ENCODE data around the gene EFNA1. TPM values are rescaled to one million over a fixed set of nuclear protein-coding genes. Genes with fewer than 3 reads are reported as not detected.
A peak's percentile ranks its signal among the peaks of the same experiment; 100 is the strongest.

Gene EFNA1
- total and polyA plus RNA-seq, 2 of the 13 experiments (the other 11 are each of a cell fraction or from before 2014, with no cell fraction given): 81.8 to 874 TPM

DNA sequence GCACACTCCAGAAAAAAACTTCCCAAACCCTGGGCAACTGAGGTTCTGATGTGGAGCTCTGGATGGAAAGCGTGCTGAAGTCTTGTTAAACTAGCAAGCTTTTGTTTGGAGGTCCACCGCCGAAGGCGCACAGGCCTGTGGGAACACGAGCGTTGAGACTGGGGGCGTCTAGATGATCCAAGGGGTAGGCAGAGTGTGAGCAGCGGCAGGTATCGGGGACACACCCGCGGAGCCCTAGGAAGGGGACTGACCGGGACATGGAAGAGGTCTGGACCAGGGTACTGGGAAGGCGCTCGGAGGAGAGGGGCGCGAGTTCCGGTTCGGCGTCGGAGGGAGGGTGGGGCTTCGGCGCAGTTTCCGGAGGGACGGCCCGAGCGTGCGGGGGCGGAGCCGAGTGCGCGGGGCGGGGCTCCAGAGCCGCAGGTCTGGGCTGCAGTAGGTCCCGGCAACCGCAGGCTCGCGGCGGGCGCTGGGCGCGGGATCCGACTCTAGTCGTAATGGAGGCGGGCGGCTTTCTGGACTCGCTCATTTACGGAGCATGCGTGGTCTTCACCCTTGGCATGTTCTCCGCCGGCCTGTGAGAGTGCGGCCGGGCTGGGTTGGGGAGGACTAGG, 7.8 kb downstream of the EFNA1 start, which contains the start of gene SLC50A1 (continued):
- TF ChIP-seq, protein P1, sequence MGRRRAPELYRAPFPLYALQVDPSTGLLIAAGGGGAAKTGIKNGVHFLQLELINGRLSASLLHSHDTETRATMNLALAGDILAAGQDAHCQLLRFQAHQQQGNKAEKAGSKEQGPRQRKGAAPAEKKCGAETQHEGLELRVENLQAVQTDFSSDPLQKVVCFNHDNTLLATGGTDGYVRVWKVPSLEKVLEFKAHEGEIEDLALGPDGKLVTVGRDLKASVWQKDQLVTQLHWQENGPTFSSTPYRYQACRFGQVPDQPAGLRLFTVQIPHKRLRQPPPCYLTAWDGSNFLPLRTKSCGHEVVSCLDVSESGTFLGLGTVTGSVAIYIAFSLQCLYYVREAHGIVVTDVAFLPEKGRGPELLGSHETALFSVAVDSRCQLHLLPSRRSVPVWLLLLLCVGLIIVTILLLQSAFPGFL (CRISPR knock-in tag; IDR thresholded peaks at IDR 0.05): no peak
- TF ChIP-seq ZNF83 (CRISPR knock-in tag; IDR thresholded peaks at IDR 0.05; ENCODE audit: borderline replicate concordance) (no peak), ZSCAN29 (CRISPR knock-in tag; conservative IDR thresholded peaks at IDR 0.05) (peak; percentile 89), ARNT2 (CRISPR knock-in tag; IDR thresholded peaks at IDR 0.05; ENCODE audit: low read depth) (no peak; the same call in none of the 2 replicates), TAF1 (CRISPR knock-in tag; IDR thresholded peaks at IDR 0.05) (peak; percentile 69), ZNF253 (CRISPR knock-in tag; IDR thresholded peaks at IDR 0.05; ENCODE audit: borderline replicate concordance) (no peak), ZNF878 (CRISPR knock-in tag; IDR thresholded peaks at IDR 0.05) (peak; percentile 65), ZNF737 (CRISPR knock-in tag; IDR thresholded peaks at IDR 0.05; ENCODE audit: borderline replicate concordance) (no peak), ETV6 (CRISPR knock-in tag; conservative IDR thresholded peaks at IDR 0.05) (no peak), ZZZ3 (CRISPR knock-in tag; IDR thresholded peaks at IDR 0.05; ENCODE audit: borderline replicate concordance) (no peak), NKX3-1 (CRISPR knock-in tag; IDR thresholded peaks at IDR 0.05) (peak; percentile 58; the same call in 1 of the 2 replicates), CCAR2 (optimal IDR thresholded peaks at IDR 0.05; ENCODE audit: low read depth, low read length) (no peak), ZNF790 (CRISPR knock-in tag; IDR thresholded peaks at IDR 0.05; ENCODE audit: borderline replicate concordance) (no peak)
- TF ChIP-seq, protein P2, sequence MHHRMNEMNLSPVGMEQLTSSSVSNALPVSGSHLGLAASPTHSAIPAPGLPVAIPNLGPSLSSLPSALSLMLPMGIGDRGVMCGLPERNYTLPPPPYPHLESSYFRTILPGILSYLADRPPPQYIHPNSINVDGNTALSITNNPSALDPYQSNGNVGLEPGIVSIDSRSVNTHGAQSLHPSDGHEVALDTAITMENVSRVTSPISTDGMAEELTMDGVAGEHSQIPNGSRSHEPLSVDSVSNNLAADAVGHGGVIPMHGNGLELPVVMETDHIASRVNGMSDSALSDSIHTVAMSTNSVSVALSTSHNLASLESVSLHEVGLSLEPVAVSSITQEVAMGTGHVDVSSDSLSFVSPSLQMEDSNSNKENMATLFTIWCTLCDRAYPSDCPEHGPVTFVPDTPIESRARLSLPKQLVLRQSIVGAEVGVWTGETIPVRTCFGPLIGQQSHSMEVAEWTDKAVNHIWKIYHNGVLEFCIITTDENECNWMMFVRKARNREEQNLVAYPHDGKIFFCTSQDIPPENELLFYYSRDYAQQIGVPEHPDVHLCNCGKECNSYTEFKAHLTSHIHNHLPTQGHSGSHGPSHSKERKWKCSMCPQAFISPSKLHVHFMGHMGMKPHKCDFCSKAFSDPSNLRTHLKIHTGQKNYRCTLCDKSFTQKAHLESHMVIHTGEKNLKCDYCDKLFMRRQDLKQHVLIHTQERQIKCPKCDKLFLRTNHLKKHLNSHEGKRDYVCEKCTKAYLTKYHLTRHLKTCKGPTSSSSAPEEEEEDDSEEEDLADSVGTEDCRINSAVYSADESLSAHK (CRISPR knock-in tag; IDR thresholded peaks at IDR 0.05; ENCODE audit: borderline replicate concordance): no peak
- TF ChIP-seq, protein P3, sequence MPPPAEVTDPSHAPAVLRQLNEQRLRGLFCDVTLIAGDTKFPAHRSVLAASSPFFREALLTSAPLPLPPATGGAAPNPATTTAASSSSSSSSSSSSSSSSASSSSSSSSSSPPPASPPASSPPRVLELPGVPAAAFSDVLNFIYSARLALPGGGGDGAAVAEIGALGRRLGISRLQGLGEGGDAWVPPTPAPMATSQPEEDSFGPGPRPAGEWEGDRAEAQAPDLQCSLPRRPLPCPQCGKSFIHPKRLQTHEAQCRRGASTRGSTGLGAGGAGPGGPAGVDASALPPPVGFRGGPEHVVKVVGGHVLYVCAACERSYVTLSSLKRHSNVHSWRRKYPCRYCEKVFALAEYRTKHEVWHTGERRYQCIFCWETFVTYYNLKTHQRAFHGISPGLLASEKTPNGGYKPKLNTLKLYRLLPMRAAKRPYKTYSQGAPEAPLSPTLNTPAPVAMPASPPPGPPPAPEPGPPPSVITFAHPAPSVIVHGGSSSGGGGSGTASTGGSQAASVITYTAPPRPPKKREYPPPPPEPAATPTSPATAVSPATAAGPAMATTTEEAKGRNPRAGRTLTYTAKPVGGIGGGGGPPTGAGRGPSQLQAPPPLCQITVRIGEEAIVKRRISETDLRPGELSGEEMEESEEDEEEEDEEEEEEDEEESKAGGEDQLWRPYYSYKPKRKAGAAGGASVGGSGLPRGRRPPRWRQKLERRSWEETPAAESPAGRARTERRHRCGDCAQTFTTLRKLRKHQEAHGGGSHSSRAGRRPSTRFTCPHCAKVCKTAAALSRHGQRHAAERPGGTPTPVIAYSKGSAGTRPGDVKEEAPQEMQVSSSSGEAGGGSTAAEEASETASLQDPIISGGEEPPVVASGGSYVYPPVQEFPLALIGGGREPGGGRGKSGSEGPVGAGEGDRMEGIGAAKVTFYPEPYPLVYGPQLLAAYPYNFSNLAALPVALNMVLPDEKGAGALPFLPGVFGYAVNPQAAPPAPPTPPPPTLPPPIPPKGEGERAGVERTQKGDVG (CRISPR knock-in tag; IDR thresholded peaks at IDR 0.05; ENCODE audit: borderline replicate concordance): 0 out of 2 replicates have a peak, but pooled peaks have one; percentile 37
- TF ChIP-seq, protein P4, sequence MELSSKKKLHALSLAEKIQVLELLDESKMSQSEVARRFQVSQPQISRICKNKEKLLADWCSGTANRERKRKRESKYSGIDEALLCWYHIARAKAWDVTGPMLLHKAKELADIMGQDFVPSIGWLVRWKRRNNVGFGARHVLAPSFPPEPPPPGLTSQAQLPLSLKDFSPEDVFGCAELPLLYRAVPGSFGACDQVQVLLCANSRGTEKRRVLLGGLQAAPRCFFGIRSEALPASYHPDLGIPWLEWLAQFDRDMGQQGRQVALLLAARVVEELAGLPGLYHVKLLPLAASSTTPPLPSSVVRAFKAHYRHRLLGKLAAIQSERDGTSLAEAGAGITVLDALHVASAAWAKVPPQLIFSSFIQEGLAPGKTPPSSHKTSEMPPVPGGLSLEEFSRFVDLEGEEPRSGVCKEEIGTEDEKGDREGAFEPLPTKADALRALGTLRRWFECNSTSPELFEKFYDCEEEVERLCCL (CRISPR knock-in tag; IDR thresholded peaks at IDR 0.05; ENCODE audit: borderline replicate concordance): no peak
- TF ChIP-seq, protein P5, sequence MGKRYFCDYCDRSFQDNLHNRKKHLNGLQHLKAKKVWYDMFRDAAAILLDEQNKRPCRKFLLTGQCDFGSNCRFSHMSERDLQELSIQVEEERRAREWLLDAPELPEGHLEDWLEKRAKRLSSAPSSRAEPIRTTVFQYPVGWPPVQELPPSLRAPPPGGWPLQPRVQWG (CRISPR knock-in tag; IDR thresholded peaks at IDR 0.05; ENCODE audit: borderline replicate concordance, low read depth): no peak
- TF ChIP-seq, protein P6, sequence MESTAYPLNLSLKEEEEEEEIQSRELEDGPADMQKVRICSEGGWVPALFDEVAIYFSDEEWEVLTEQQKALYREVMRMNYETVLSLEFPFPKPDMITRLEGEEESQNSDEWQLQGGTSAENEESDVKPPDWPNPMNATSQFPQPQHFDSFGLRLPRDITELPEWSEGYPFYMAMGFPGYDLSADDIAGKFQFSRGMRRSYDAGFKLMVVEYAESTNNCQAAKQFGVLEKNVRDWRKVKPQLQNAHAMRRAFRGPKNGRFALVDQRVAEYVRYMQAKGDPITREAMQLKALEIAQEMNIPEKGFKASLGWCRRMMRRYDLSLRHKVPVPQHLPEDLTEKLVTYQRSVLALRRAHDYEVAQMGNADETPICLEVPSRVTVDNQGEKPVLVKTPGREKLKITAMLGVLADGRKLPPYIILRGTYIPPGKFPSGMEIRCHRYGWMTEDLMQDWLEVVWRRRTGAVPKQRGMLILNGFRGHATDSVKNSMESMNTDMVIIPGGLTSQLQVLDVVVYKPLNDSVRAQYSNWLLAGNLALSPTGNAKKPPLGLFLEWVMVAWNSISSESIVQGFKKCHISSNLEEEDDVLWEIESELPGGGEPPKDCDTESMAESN (CRISPR knock-in tag; conservative IDR thresholded peaks at IDR 0.05): peak; percentile 45; the same call in 1 of the 2 replicates

Data from HepG2 (cell line).